Gastroesophageal sphincter (tissue), 4 donors: Measurements from ENCODE around the gene LRRFIP2. TPM values are rescaled to one million over a fixed set of nuclear protein-coding genes. Genes with fewer than 3 reads are reported as not detected.
A peak's percentile ranks its signal among the peaks of the same experiment; 100 is the strongest.

Experiments
- ATAC-seq: fragments of 150-250 bp; one replicate; pipeline ENCODE4 v1.9.1; 2016; ENCODE audit warnings: mild to moderate bottlenecking, moderate library complexity
- H3K27ac ChIP-seq, 4 donors: fragments of 200-600 bp; sonication (generic) in 3 of 4; 1 replicate in 3 of 4; 2 replicates in 1 of 4; pipeline ENCODE4 v1.5.1; 2016 to 2019
- H3K27me3 ChIP-seq: fragments of 200-600 bp; sonication (generic); one replicate; pipeline ENCODE4 v1.5.1; 2019
- H3K36me3 ChIP-seq, 2 donors: fragments of 200-600 bp; sonication (generic); one replicate each; pipeline ENCODE4 v1.5.1; 2019; ENCODE audit warnings: control low read depth in 1 of 2
- H3K4me1 ChIP-seq, 3 donors: fragments of 200-600 bp; sonication (generic); 1 replicate in 2 of 3; 2 replicates in 1 of 3; pipeline ENCODE4 v1.5.1; 2016 to 2019; ENCODE audit warnings: control low read depth in 2 of 3
- H3K4me3 ChIP-seq, 2 donors: fragments of 200-600 bp; sonication (generic); one replicate each; pipeline ENCODE4 v1.5.1; 2019; ENCODE audit warnings: mild to moderate bottlenecking in 1 of 2, moderate library complexity in 1 of 2
- H3K9me3 ChIP-seq, 3 donors: fragments of 200-600 bp; sonication (generic); one replicate each; pipeline ENCODE4 v1.5.1; 2017 to 2019; ENCODE audit warnings: control low read depth in 2 of 3
- EP300 ChIP-seq: sonication (generic); formaldehyde crosslinking; IDR thresholded peaks from one replicate; pipeline ENCODE4 v1.6.1; 2017; ENCODE audit warnings: antibody characterized with exemption, mild to moderate bottlenecking
- POLR2A ChIP-seq, 2 donors: fragments of 450-650 bp; IDR thresholded peaks; one replicate each; pipeline ENCODE4 v1.6.1; 2017; ENCODE audit warnings: antibody characterized with exemption in 2 of 2, mild to moderate bottlenecking in 2 of 2, moderate library complexity in 1 of 2
- POLR2AphosphoS5 ChIP-seq: sonication (generic); formaldehyde crosslinking; IDR thresholded peaks from one replicate; pipeline ENCODE4 v1.6.1; 2017; ENCODE audit warnings: antibody characterized with exemption
- WGBS, 2 donors: methylation state at CpG; one replicate each; pipeline ENCODE4 v1.1.5; 2018; ENCODE audit warnings: low coverage in 1 of 2; 5-methylcytosine and 5-hydroxymethylcytosine counted together
- total RNA-seq, 4 donors: library from RNA; depleted of rRNA; stranded (reverse); fragments of >200 nt; gene quantifications; one replicate each; pipeline ENCODE4 v1.1.0, GENCODE V29; 2016
- TF ChIP-seq, protein P1 (sequence below), 4 experiments: fragments of 200-600 bp in 2 of 4; fragments of 450-650 bp in 2 of 4; sonication (generic) in 1 of 4; IDR thresholded peaks; one replicate each; pipeline ENCODE4 v1.5.1; 2017 to 2019; ENCODE audit warnings: antibody characterized with exemption in 4 of 4, mild to moderate bottlenecking in 2 of 4, moderate library complexity in 2 of 4

LRRFIP2 gene
- total RNA-seq, 4 donors from 2014 or later: 79.4 to 123 (median 88.4) TPM

DNA sequence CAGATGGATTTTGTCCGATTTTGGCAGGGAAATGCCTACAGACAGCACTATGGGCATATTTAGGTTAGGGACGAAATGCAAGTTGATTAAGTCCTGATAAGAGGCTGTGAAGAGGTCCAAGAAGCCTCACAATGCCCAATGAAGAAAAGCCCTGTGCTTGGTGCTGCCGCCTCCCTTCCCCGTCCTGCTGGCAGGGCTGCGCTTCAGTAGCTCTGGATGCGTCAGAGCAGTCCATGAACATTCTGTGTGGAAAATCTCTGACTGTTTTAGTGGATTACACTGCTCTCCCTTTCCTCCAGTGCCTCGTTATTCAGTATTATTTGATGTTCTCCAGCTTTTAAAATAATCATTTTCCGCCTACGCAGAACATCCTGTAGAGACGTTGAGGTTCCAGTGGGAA is 141.4 kb downstream of the LRRFIP2 start:
- Histone ChIP-seq H3K4me3 (no peak overlapping the region), H3K9me3 (peaks cover 0 to 8% (median 0%) of the 10 kb centered on the region in 3 donors), H3K36me3 (peaks cover 0 to 97% of the 10 kb centered on the region in 2 donors), H3K27me3 (no peaks in the 10 kb centered on the region), H3K27ac (peak overlapping the region in 3 of 4 donors; percentile 49 to 56 (median 54)), H3K4me1 (peaks cover 0 to 45% (median 0%) of the 10 kb centered on the region in 3 donors)
- TF ChIP-seq POLR2A (IDR thresholded peaks at IDR 0.05) (no peak), EP300 (no peak), POLR2AphosphoS5 (no peak)
- TF ChIP-seq, protein P1, sequence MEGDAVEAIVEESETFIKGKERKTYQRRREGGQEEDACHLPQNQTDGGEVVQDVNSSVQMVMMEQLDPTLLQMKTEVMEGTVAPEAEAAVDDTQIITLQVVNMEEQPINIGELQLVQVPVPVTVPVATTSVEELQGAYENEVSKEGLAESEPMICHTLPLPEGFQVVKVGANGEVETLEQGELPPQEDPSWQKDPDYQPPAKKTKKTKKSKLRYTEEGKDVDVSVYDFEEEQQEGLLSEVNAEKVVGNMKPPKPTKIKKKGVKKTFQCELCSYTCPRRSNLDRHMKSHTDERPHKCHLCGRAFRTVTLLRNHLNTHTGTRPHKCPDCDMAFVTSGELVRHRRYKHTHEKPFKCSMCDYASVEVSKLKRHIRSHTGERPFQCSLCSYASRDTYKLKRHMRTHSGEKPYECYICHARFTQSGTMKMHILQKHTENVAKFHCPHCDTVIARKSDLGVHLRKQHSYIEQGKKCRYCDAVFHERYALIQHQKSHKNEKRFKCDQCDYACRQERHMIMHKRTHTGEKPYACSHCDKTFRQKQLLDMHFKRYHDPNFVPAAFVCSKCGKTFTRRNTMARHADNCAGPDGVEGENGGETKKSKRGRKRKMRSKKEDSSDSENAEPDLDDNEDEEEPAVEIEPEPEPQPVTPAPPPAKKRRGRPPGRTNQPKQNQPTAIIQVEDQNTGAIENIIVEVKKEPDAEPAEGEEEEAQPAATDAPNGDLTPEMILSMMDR (IDR thresholded peaks at IDR 0.05): no peak
- 20 to 71% methylated on average over 9 to 10 of the region's 10 CpGs for WGBS, 2 donors
- peak; percentile 36 for ATAC-seq

DNA sequence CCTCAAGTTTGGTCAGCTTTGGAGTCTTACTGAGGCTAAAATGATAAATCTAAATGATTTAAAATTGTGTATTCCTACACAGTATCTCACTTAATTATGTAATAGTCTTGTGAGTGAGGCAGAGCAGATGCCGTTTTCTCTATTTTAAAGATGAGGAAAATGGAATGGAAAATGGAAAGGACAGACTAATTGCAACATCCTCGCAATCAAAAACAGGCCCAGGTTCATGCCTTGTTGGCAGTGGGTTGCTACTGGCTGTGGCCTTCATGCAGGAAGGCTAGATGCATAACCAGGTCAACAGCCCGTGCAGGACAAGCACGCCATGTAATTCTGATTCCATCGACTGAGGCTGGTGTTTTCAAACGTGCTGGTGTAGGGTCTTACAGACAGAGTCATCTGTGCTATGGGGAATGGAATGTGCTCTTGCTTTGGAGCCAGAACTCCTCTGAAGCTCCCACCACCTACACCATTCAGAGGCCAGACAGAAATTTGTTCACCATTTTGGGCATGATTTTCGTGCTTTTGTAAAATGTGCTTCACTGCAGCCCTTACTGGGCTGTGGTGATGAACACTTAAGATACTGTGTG is 143.2 kb downstream of the LRRFIP2 start:
- 56 to 63% methylated on average over 6 to 7 of the region's 7 CpGs for WGBS, 2 donors
- Histone ChIP-seq H3K9me3 (peaks cover 0 to 4% (median 0%) of the 10 kb centered on the region in 3 donors), H3K27ac (peak overlapping the region in 3 of 4 donors; percentile 47 to 71 (median 52)), H3K4me1 (peaks cover 0 to 46% (median 0%) of the 10 kb centered on the region in 3 donors), H3K27me3 (no peaks in the 10 kb centered on the region), H3K4me3 (no peak overlapping the region), H3K36me3 (peaks cover 0 to 99% of the 10 kb centered on the region in 2 donors)
- TF ChIP-seq POLR2AphosphoS5 (no peak), POLR2A (IDR thresholded peaks at IDR 0.05) (no peak), EP300 (no peak)
- TF ChIP-seq, protein P1 (IDR thresholded peaks at IDR 0.05): no peak
- ATAC-seq: peak; percentile 39

DNA sequence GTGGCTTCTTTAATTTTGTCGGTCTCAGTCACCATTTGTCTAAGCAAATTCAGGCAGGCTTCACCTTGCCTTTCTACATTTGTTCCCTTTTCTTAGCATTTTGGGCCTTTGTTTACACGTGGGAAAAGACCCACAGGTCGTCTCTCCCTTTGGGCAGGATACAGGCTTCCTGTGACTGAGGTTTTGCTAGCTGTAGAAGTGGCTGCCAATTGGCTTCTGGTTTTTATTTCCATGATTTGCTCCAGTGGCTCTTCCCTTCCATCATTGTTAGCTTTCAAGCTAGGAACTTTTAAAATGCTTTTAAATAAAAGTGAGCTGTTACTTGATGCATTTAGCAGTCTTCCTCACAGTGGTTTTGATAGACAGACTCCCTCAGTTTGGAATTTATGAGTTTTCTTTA is 143.8 kb downstream of the LRRFIP2 start:
- Histone ChIP-seq H3K36me3 (peaks cover 0 to 99% of the 10 kb centered on the region in 2 donors), H3K4me1 (peaks cover 0 to 51% (median 0%) of the 10 kb centered on the region in 3 donors), H3K27me3 (no peaks in the 10 kb centered on the region), H3K4me3 (no peak overlapping the region), H3K9me3 (no peaks in the 10 kb centered on the region), H3K27ac (peak overlapping the region in 3 of 4 donors; percentile 47 to 71 (median 52))
- no peak for ATAC-seq
- 39 to 57% methylated on average over 3 of the region's 3 CpGs for WGBS, 2 donors
- no peak for TF ChIP-seq POLR2A (IDR thresholded peaks at IDR 0.05)
- no peak for TF ChIP-seq POLR2AphosphoS5
- no peak for TF ChIP-seq EP300
- TF ChIP-seq, protein P1 (IDR thresholded peaks at IDR 0.05): no peak

DNA sequence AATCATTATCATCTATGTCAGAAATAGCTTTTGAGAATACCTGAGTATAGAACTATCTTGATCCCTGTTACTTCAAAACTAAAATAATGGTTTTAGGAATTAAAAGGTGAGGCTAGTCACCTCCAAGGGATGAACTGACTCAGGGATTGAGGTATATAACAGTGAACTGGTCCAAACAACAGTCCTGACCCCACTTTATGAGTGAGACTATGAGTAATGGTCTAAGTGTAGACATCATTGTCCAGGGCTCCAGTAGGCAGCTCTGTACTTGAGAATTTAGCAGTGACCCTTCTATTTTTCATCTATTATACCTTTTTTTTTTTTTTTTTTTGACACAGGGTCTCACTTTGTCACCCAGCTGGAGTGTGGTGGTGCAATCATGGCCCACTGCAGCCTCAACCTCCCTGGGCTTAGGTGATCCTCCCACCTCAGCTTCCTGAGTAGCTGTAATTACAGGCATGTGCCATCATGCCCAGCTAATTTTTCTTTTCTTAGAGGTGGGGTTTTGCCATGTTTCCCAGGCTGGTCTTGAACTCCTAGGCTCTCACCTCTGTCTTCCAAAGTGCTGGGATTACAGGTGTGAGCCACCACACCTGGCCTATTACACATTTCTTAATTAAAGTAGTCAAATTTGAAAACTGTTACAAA is 144.7 kb downstream of the LRRFIP2 start:
- peaks cover 0 to 51% (median 0%) of the 10 kb centered on the region in 3 donors for H3K4me1 ChIP-seq
- no peak for TF ChIP-seq EP300
- TF ChIP-seq, protein P1 (IDR thresholded peaks at IDR 0.05): no peak
- H3K36me3 ChIP-seq: peaks cover 0 to 97% of the 10 kb centered on the region in 2 donors
- no peaks in the 10 kb centered on the region for H3K9me3 ChIP-seq
- ATAC-seq: no peak
- H3K4me3 ChIP-seq: no peak overlapping the region
- H3K27me3 ChIP-seq: no peaks in the 10 kb centered on the region
- peak overlapping the region; percentile 21 to 71 (median 50) for H3K27ac ChIP-seq

DNA sequence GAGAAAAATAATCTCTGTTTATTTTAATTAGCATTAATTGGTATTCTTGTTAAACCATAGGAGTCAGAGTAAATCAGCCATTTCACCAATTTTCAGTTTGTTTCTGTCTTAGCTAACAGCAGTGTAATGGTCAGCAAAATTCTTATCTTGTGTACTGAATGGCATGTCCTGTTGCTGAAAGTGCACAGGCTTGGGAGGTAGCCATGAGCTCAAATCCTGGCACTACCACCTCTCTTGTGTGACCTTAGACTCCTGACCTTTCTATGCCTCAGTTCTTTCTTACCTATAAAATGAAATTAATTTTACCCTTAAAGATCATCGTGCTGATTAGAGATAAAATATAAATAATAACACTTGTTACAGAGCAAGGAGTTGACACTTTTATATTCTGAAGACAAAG is 145.3 kb downstream of the LRRFIP2 start:
- peak overlapping the region in 2 of 4 donors; percentile 47 to 71 for H3K27ac ChIP-seq
- no peaks in the 10 kb centered on the region for H3K9me3 ChIP-seq
- H3K4me3 ChIP-seq: no peak overlapping the region
- no peak for TF ChIP-seq EP300
- TF ChIP-seq, protein P1 (IDR thresholded peaks at IDR 0.05): no peak
- no peak for TF ChIP-seq POLR2A (IDR thresholded peaks at IDR 0.05)
- no peak for TF ChIP-seq POLR2AphosphoS5
- peaks cover 0 to 98% of the 10 kb centered on the region in 2 donors for H3K36me3 ChIP-seq
- H3K27me3 ChIP-seq: no peaks in the 10 kb centered on the region
- no peak for ATAC-seq
- H3K4me1 ChIP-seq: peaks cover 0 to 51% (median 0%) of the 10 kb centered on the region in 3 donors
- 95 to 100% methylated on average over 1 of the region's 1 CpG for WGBS, 2 donors
